ENCODE results near the gene TIMM13.
"Not testable (repeated sequence)": the region's sequence is repeated elsewhere in the genome, so short reads cannot be mapped to it uniquely, and the experiment has no call there.

DNA sequence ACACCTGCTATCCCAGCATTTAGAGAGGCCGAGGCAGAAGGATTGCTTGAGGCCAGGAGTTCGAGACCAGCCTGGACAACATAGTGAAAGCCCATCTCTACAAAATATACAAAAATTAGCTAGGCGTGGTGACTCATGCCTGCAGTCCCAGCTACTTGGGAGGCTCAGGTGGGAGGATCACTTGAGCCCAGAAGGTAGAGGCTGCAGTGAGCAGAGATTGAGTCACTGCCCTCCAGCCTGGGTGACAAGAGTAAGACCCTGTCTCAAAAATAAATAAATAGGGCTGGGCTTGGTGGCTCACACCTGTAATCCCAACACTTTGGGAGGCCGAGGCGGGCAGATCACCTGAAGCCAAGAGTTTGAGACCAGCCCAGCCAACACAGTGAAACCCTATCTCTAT is 36.3 kb upstream of the TIMM13 start:
- TF ChIP-seq, protein P1, sequence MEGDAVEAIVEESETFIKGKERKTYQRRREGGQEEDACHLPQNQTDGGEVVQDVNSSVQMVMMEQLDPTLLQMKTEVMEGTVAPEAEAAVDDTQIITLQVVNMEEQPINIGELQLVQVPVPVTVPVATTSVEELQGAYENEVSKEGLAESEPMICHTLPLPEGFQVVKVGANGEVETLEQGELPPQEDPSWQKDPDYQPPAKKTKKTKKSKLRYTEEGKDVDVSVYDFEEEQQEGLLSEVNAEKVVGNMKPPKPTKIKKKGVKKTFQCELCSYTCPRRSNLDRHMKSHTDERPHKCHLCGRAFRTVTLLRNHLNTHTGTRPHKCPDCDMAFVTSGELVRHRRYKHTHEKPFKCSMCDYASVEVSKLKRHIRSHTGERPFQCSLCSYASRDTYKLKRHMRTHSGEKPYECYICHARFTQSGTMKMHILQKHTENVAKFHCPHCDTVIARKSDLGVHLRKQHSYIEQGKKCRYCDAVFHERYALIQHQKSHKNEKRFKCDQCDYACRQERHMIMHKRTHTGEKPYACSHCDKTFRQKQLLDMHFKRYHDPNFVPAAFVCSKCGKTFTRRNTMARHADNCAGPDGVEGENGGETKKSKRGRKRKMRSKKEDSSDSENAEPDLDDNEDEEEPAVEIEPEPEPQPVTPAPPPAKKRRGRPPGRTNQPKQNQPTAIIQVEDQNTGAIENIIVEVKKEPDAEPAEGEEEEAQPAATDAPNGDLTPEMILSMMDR (IDR thresholded peaks at IDR 0.05 in 4 of 5, conservative IDR thresholded peaks at IDR 0.05 in 1 of 5) = not testable (repeated sequence)
- TF ChIP-seq POLR2A (IDR thresholded peaks at IDR 0.05) = not testable (repeated sequence)
